Upper lobe of left lung (tissue), 6 donors: Measurements from ENCODE around the gene ACRBP. TPM values are rescaled to one million over a fixed set of nuclear protein-coding genes. Genes with fewer than 3 reads are reported as not detected.
A peak's percentile ranks its signal among the peaks of the same experiment; 100 is the strongest.

Experiments
- ATAC-seq, 2 donors: fragments of 200-7000 bp; cut with Tn5 transposase; one replicate each; pipeline ENCODE4 v1.9.1; 2022; ENCODE audit warnings: mild to moderate bottlenecking in 2 of 2, moderate library complexity in 2 of 2; ENCODE audit not compliant: low FRiP score in 2 of 2
- DNase-seq, 2 donors: peaks; one replicate each; pipeline ENCODE4 v3.0.0-alpha.2; 2019 to 2020
- H3K27ac ChIP-seq, 4 donors: fragments of 200-600 bp; sonication (generic); one replicate each; pipeline ENCODE4 v1.5.1; 2016 to 2019
- H3K27me3 ChIP-seq, 4 donors: fragments of 200-600 bp; sonication (generic); one replicate each; pipeline ENCODE4 v1.5.1; 2017 to 2019
- H3K36me3 ChIP-seq, 4 donors: fragments of 200-600 bp; sonication (generic); one replicate each; pipeline ENCODE4 v1.5.1; 2016 to 2019
- H3K4me1 ChIP-seq, 4 donors: fragments of 200-600 bp; sonication (generic); one replicate each; pipeline ENCODE4 v1.5.1; 2018 to 2019
- H3K4me3 ChIP-seq, 4 donors: fragments of 200-600 bp; sonication (generic); one replicate each; pipeline ENCODE4 v1.5.1; 2017 to 2019; ENCODE audit warnings: mild to moderate bottlenecking in 2 of 4, moderate library complexity in 1 of 4
- H3K9me3 ChIP-seq, 4 donors: fragments of 200-600 bp; sonication (generic); one replicate each; pipeline ENCODE4 v1.5.1; 2018 to 2019
- CTCF ChIP-seq, 6 experiments: fragments of 450-650 bp in 4 of 6; fragments of 200-600 bp in 2 of 6; sonication (generic) in 2 of 6; IDR thresholded peaks; one replicate each; pipeline ENCODE4 v1.5.1; 2016 to 2019; ENCODE audit warnings: antibody characterized with exemption in 6 of 6
- EP300 ChIP-seq, 4 donors: sonication (generic); formaldehyde crosslinking; IDR thresholded peaks; one replicate each; pipeline ENCODE4 v1.5.1; 2017; ENCODE audit warnings: antibody characterized with exemption in 4 of 4, control low read depth in 2 of 4
- POLR2A ChIP-seq, 4 donors: fragments of 450-650 bp; IDR thresholded peaks; one replicate each; pipeline ENCODE4 v1.5.1; 2016 to 2017; ENCODE audit warnings: antibody characterized with exemption in 4 of 4, mild to moderate bottlenecking in 2 of 4
- POLR2AphosphoS5 ChIP-seq, 2 donors: sonication (generic); formaldehyde crosslinking; IDR thresholded peaks; one replicate each; pipeline ENCODE4 v1.5.1; 2017; ENCODE audit warnings: antibody characterized with exemption in 2 of 2
- WGBS, 2 donors: methylation state at CpG; one replicate each; pipeline ENCODE4 v1.1.5; 2017 to 2018; 5-methylcytosine and 5-hydroxymethylcytosine counted together
- total RNA-seq, 6 donors: library from RNA; depleted of rRNA in 4 of 6; stranded (reverse); fragments of >200 nt in 4 of 6; gene quantifications; one replicate each; pipeline versions ENCODE4 v1.1.0 to v1.2.1, GENCODE V29; 2016 to 2021
- donor health status: DM: no; HTN: no; CAD: no; lungs with moderate emphysema.
- donor health status: DM: no; HTN: yes; CAD: no; lungs with severe emphysema.

ACRBP gene
- 10 to 100 TPM in 1 of 6 donors, 1 to 10 TPM in 5; 1.8 to 12.6 (median 5.9) TPM for total RNA-seq

- H3K27ac ChIP-seq, result peak within 1 kb of the TSS in 3 of 4 donors; percentile 33 to 78 (median 55)
- peaks cover 14 to 42% (median 32%) of the 10 kb centered on the region in 4 donors for H3K36me3 ChIP-seq
- H3K27me3 ChIP-seq, result no peaks in the 10 kb centered on the region
- WGBS, 2 donors, result 18 to 19% methylated on average over 14 to 38 of the region's 38 CpGs
- ATAC-seq, result peak; percentile 86 to 95
- TF ChIP-seq EP300 (IDR thresholded peaks at IDR 0.05) (no peak), POLR2A (IDR thresholded peaks at IDR 0.05) (peak in 1 of 4 donors; percentile 63), POLR2AphosphoS5 (IDR thresholded peaks at IDR 0.05) (peak; percentile 19 to 52), CTCF (IDR thresholded peaks at IDR 0.05) (no peak)
- H3K4me1 ChIP-seq, result peaks cover 6 to 26% (median 17%) of the 10 kb centered on the region in 4 donors
- H3K4me3 ChIP-seq, result peak within 1 kb of the TSS; percentile 0 to 58 (median 44)
- no peaks in the 10 kb centered on the region for H3K9me3 ChIP-seq
- peak; percentile 89 to 95 for DNase-seq
Observed at GRCh38 chr12:6647083-6647604, at the start of gene ACRBP. Gene ACRBP, minus strand, starts transcription at chr12:6647432. Its CDS starts 66 bp downstream, at chr12:6647366.

GRCh38 chr12:6695313-6696045, 48.2 kb upstream of the ACRBP start:
- Histone ChIP-seq H3K27me3 (peaks cover 0 to 16% (median 11%) of the 10 kb centered on the region in 4 donors), H3K4me1 (peaks cover 11 to 22% (median 15%) of the 10 kb centered on the region in 4 donors), H3K36me3 (no peaks in the 10 kb centered on the region), H3K4me3 (no peak overlapping the region), H3K9me3 (no peaks in the 10 kb centered on the region), H3K27ac (no peak overlapping the region)
- no peak for ATAC-seq
- TF ChIP-seq POLR2AphosphoS5 (IDR thresholded peaks at IDR 0.05) (no peak), POLR2A (IDR thresholded peaks at IDR 0.05) (no peak), CTCF (IDR thresholded peaks at IDR 0.05) (no peak), EP300 (IDR thresholded peaks at IDR 0.05) (no peak)
- peak in 1 of 2 donors; percentile 53 for DNase-seq
- WGBS, 2 donors, result 78 to 83% methylated on average over 10 to 11 of the region's 11 CpGs

- H3K4me3 ChIP-seq, result no peak overlapping the region
- WGBS, 2 donors, result 87 to 89% methylated on average over 9 of the region's 9 CpGs
- ATAC-seq (no peak), DNase-seq (no peak)
- H3K36me3 ChIP-seq, result no peaks in the 10 kb centered on the region
- H3K9me3 ChIP-seq, result no peaks in the 10 kb centered on the region
- peaks cover 0 to 8% (median 3%) of the 10 kb centered on the region in 4 donors for H3K27me3 ChIP-seq
- no peak for TF ChIP-seq POLR2AphosphoS5 (IDR thresholded peaks at IDR 0.05)
- no peak for TF ChIP-seq CTCF (IDR thresholded peaks at IDR 0.05)
- no peak for TF ChIP-seq POLR2A (IDR thresholded peaks at IDR 0.05)
- no peak for TF ChIP-seq EP300 (IDR thresholded peaks at IDR 0.05)
- peaks cover 10 to 22% (median 15%) of the 10 kb centered on the region in 4 donors for H3K4me1 ChIP-seq
- no peak overlapping the region for H3K27ac ChIP-seq
Observed at GRCh38 chr12:6694701-6695100, 47.5 kb upstream of the ACRBP start.

DNA sequence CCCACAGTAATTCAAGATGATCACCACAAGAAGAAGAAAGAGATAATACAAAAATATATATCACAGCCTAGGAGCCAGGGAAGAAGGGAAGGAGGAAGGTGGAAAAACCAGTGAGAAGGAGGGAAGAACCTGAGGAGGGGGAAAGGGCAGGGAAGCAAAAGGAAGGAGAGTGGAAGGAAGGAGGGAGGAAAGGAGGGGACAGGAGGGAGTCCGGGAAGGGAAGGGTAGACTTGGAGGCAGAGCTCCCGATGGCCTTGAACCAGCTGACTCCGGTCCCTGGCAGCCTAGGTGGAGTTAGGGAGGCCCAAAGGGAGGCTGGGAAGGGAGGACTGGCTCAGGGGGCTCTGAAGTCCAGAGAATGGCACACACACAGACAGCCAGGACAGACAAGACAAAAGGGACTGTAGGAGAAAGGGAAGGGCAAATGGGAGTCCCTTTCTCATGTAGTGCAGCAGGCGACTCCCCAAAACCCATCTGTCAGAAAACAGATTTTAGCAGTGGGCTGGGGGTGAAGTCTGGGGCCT, 46.7 kb upstream of the ACRBP start:
- Histone ChIP-seq H3K4me1 (peaks cover 10 to 22% (median 14%) of the 10 kb centered on the region in 4 donors), H3K27me3 (peaks cover 0 to 4% (median 0%) of the 10 kb centered on the region in 4 donors), H3K27ac (no peak overlapping the region), H3K36me3 (no peaks in the 10 kb centered on the region), H3K4me3 (no peak overlapping the region), H3K9me3 (no peaks in the 10 kb centered on the region)
- ATAC-seq (no peak), DNase-seq (no peak)
- TF ChIP-seq POLR2AphosphoS5 (IDR thresholded peaks at IDR 0.05) (no peak), CTCF (IDR thresholded peaks at IDR 0.05) (no peak), POLR2A (IDR thresholded peaks at IDR 0.05) (no peak), EP300 (IDR thresholded peaks at IDR 0.05) (no peak)
- WGBS, 2 donors, result 71 to 77% methylated on average over 4 of the region's 4 CpGs
